CD4-positive, alpha-beta T cell treated with Interleukin-10 for 1 hour (primary cell): ENCODE measurements around the gene TXNRD1.
"Not testable (repeated sequence)": the region's sequence is repeated elsewhere in the genome, so short reads cannot be mapped to it uniquely, and the experiment has no call there.

Experiments
- DNase-seq: peaks from one replicate; pipeline ENCODE4 v3.0.0-alpha.2; 2020

The TXNRD1 gene

DNA sequence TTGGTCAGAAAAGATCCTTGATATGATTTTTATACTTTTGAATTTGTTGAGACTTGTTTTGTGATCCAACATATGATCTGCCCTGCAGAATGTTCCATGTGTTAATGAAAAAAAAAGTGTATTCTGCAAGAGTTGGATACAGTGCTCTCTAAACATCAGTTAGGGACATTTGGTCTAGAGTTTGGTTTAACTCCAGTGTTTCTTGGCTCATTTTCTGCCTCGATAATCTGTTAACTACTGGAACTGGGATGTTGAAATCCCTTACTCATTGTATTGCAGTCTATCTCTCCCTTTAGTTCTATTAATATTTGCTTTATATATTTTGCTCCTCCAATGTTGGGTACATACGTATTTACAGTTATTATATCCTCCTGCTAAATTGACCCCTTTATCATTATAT is 18.3 kb upstream of the TXNRD1 start:
- no peak for DNase-seq

- DNase-seq = no peak
Observed at GRCh38 chr12:104199964-104200363, 15.6 kb upstream of the TXNRD1 start.

GRCh38 chr12:104201238-104202001 is 14.2 kb upstream of the TXNRD1 start:
- peak; percentile 76 for DNase-seq

DNA sequence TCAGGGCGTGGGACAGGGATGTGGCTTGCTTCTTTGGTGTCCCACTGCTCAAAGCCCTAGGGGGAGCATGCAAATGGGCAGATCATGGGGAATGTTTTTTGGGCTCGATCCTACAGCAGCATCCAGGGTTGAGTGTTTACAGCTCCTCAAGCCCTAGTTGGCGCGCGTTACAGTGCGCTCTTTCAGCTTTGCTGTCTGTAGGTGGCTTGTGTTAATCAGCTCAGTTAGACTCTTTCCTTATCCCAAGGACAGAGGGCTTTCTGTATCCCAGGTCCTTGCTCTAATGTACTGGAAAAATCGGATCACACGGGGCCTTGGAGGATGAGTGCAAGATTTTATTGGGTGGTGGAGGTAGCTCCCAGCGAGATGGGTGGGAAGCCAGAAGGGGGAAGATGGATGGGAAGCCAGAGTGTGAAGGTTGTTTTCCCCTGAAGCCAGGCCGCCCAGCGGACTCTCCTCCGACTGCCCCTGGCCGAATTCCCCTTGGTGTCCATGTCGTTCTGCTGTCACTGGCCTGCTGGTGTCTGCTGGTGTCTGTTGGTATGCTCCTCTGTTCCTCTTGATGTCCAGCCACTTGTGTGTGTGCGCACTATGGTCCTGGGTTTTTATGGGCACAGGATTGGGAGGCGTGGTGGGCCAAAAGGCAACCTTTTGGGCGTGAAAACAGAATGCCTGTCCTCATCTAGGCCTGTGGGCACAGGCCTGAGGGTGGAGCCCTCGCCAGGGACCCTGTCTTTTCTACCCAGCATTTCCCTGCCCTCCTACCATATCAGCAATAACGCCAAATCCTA is 10.7 kb upstream of the TXNRD1 start:
- DNase-seq = no peak

- no peak for DNase-seq
Observed at GRCh38 chr12:104207416-104208205, 8.0 kb upstream of the TXNRD1 start.

GRCh38 chr12:104212516-104212915 is 3.1 kb upstream of the TXNRD1 start:
- no peak for DNase-seq

DNA sequence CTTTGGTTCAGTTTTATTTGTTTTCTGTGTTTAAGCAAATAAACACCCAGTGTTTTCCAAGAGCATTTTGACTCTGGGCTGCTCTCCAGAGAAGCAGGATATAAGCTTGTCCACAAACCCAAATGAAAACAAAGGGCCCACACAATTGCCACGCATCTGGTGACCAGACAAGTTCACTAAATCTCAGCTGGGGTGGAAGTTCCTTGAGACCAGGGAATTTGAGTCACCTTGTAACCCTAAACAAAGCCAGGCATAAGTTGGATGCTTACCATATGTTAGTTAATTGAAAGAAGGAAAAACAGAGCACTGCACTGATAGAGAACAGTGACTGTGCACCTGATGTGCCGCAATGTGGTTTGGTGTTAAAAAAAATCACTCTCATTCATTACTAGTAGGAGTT is 1.6 kb upstream of the TXNRD1 start:
- no peak for DNase-seq

DNA sequence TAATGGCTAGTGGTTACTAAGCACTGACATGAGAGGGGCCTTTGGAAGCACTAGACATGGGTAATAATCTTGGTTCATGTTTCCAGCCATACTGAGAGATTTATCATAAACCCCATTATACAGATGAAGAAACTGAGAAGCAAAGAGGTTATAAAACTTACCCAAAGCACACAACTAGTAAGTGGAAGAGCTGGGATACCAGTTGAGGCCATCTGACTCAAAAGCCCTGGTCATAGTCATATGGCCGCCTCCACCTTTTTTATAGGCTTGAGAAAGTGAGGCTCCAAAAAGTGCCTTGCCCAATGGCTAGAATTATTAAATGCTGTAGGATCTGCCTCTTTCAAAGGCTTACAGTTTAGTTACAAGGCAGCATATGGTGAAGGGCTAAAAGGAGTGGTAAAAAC is 944 bp downstream of the TXNRD1 start:
- no peak for DNase-seq

DNA sequence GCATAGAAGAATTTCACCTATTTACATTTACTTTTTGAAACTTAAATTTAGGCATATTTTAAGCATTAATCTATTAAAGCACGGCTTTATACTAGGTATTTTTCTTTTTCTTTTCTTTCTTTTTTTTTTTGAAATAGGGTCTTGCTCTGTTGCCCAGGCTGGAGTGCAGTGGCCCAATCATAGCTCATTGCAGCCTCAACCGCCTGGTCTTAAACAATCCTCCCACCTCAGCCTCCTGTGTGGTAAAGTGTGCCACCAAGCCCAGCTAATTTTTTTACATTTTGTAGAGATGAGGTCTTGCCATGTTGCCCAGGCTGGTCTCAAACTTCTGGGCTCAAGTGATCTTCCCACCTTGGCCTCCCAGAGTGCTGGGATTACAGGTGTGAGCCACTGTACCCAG is 2.9 kb downstream of the TXNRD1 start:
- not testable (repeated sequence) for DNase-seq

GRCh38 chr12:104218935-104219334 is 3.4 kb downstream of the TXNRD1 start:
- no peak for DNase-seq

DNA sequence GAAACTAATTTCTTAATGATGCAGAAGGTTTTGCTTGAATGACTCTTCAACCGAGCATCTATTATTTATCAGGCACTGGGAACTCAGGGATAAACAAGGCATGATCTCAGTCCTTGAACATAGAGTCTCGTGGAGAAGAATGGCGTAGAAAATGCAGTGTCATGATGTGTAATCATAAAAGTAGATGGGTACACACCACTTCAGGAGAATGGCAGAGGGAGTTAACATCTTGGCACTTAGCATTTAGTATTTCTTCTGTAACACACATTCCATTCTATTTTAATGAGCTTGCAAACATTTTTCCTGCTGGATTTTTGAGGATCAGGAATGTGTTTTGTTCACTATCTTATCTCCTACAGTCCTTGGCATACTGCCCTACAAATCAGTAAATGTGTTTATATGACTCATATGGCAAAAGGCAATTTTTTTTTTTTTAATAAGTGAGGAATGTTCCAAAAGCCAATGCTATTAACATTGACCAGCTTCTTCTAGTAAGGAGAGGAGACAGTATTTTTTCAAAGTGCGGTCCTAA is 3.8 kb downstream of the TXNRD1 start:
- DNase-seq = no peak

DNA sequence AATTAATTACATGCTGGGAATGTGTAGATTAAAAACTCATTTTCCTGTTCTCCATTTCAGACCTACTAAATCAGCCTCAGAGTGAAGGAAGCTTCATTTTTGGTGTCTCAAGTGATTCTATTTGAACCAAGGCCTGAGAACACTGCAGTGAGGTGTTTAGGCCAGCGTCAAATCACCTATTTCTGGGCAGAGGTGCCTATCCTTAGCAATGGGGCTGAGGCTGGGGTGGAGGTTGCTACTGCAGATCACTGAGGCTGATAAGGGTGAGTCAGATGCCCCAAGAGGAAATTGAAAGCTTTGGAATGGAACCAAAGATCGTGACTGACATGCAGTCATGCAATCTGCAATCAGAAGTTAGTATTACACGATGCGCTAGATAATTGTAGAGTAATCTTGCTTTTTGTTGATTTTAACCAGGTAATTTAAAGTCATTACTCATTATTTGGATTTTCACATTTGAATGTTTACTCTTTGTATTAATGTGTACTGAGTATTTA is 4.4 kb downstream of the TXNRD1 start:
- peak; percentile 51 for DNase-seq

DNA sequence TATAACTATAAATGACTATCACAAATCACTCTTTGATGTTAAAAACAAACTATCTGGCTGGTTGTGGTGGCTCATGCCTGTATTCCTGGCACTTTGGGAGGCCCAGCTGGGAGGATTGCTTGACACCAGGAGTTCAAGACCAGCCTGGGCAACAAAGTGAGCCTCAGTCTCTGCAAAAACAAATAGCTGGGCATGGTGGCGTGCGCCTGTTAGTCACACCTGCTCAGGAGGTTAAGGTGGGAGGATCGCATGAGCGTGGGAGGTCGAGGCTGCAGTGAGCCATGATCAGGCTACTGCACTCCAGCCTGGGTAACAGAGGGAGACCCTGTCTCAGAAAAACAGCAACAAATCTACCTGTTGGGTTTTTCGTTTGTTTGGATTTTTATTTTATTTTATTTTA is 5.4 kb downstream of the TXNRD1 start:
- no peak for DNase-seq

DNA sequence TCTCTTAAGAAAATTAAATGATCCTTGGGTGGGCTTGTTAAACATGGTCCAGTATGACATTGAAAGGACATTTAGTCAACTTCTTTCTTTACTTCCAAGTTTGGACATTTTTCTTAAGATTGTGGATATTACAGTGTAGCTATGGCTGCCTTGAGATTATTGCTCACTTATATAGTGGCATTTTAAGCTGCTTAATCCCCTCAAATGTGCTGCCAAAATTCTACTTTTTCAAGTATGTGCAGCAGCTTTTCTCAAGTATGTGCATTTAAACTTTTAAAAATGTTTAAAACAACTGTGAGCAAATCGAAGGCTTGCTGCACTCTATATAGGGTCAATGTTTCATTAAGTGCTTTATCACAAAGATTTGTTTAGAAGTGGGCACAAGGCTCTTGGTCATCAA is 7.4 kb downstream of the TXNRD1 start:
- no peak for DNase-seq

GRCh38 chr12:104223712-104224111 is 8.1 kb downstream of the TXNRD1 start:
- DNase-seq = no peak

- no peak for DNase-seq
Observed at GRCh38 chr12:104226672-104227071, 11.1 kb downstream of the TXNRD1 start.

DNA sequence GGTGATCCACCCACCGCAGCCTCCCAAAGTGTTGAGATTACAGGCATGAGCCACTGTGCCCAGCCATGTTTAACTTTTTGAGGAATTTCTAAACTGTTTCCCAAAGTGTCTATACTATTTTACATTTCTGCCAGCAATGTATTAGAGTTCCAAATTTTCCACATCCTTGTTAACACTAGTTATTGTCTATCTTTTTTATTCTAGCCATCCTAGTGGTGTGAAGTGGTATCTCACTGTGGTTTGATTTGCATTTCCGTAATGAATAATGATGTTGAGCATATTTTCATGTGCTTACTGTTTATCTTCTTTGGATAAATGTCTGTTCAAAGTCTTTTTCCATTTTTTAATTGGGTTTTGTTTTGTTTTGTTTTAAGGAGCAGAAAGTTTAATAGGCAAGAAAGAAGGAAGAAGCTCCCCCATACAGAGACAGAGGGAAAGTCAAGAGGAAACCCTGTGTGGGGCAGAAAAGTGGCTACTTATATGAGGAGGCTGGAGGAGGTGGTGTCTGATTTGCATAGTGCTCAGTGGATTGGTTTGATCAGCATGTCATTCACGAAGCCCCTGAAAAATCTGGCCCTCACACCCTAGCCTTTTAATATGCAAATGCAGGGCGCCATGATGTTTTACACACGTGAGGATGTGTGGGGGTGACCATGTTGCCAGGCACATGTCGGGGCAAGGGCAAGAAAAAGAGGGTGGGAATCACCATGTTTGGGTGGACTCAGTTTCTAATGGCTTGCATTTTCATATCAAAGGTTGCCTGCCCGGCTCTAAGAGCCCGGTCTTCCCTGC is 14.9 kb downstream of the TXNRD1 start:
- DNase-seq = no peak

GRCh38 chr12:104232609-104233280 is 17.2 kb downstream of the TXNRD1 start:
- DNase-seq = no peak

GRCh38 chr12:104234926-104235499 is 19.4 kb downstream of the TXNRD1 start:
- DNase-seq = no peak

DNA sequence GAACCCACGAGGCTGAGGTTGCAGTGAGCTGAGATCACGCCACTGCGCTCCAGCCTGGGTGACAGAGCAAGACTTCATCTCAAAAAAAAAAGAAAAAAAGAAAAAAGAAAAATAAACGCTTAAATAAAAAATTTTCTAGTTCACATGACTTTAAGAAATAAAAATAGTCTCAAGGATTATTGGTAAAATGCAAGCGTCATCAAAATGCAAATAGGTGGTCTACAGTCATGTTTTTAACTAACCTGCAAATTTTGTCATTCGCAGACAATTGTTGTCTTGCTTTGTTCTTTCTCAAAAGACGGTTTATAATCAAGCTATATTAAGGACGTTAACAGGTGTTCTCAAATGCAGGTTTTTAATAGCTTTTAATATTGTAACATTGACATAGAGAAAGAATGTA is 22.4 kb downstream of the TXNRD1 start:
- DNase-seq = no peak

DNA sequence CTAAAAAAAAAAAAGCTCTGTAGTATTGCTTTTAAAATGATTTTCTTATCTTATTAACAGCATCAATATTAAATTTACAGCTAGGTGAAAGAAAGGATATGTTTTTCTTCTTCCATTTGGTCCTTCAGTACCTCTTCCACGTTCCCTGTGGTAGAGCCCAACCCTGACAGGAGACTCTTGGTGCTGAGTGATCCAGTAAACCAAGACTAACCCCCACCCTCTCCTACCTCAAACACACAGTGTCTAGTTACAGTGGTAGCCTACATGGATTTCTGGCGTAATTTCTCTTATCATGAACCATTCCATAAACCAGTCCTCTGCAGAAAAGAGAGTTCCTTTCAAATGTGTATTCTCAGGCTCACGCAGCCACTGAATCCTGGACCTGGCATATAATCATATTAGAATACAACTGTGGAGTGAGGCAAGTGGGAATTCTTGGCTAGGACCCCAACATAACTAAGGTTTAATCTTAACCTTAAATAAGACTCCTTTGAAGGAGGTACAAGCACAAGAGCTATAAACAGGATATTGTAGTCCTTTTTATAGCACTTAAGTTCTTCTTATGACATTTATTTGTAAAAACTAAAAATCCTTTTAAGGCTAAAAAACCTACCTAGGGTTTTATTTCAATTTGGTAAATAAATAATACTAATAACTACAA is 27.1 kb downstream of the TXNRD1 start:
- no peak for DNase-seq
